CD14-positive monocyte (primary cell): ENCODE results near the gene LAMA4. TPM values are rescaled to one million over a fixed set of nuclear protein-coding genes. Genes with fewer than 3 reads are reported as not detected.

Source experiments
- DNase-seq, 3 donors: peaks; one replicate each; pipeline ENCODE4 v3.0.0-alpha.2; 2011 to 2022
- H2AFZ ChIP-seq: 2 replicates; pipeline ENCODE4 v1.6.0; 2012; ENCODE audit warnings: mild to moderate bottlenecking, low read depth, low read length, inconsistent platforms; ENCODE audit not compliant: insufficient read depth, poor library complexity, severe bottlenecking
- H3K27ac ChIP-seq, 2 donors: 1 replicate in 1 of 2; 2 replicates in 1 of 2; pipeline ENCODE4 v1.5.1; 2012 to 2013; ENCODE audit warnings: low read length in 2 of 2, control low read depth in 1 of 2, inconsistent platforms in 1 of 2, low read depth in 1 of 2, mild to moderate bottlenecking in 1 of 2
- H3K27me3 ChIP-seq, 2 donors: one replicate each; pipeline versions ENCODE4 v1.6.0 to v1.6.1; 2011 to 2013; ENCODE audit warnings: low read length in 2 of 2; ENCODE audit not compliant: control insufficient read depth in 2 of 2, insufficient read depth in 2 of 2
- H3K36me3 ChIP-seq, 2 donors: replicated peaks in 1 of 2; 1 replicate in 1 of 2; 2 replicates in 1 of 2; pipeline versions ENCODE4 v1.5.1 to v1.6.1; 2012 to 2013; ENCODE audit warnings: low read length in 2 of 2, control low read depth in 1 of 2, inconsistent platforms in 1 of 2, mild to moderate bottlenecking in 1 of 2; ENCODE audit not compliant: insufficient read depth in 2 of 2, control insufficient read depth in 1 of 2
- H3K4me1 ChIP-seq, 2 donors: 1 replicate in 1 of 2; 2 replicates in 1 of 2; pipeline versions ENCODE4 v1.5.1 to v1.6.1; 2012 to 2013; ENCODE audit warnings: low read length in 2 of 2, control low read depth in 1 of 2, inconsistent platforms in 1 of 2, mild to moderate bottlenecking in 1 of 2, moderate library complexity in 1 of 2; ENCODE audit not compliant: insufficient read depth in 2 of 2, control insufficient read depth in 1 of 2
- H3K4me2 ChIP-seq: replicated peaks from 2 replicates; pipeline ENCODE3; 2012; ENCODE audit warnings: low read length, moderate library complexity, mild to moderate bottlenecking; ENCODE audit not compliant: poor library complexity, severe bottlenecking; ENCODE audit errors: extremely low read depth
- H3K4me3 ChIP-seq, 3 experiments: fragments of 200-600 bp in 1 of 3; sonication (generic) in 1 of 3; replicated peaks in 1 of 3; 1 replicate in 2 of 3; 2 replicates in 1 of 3; pipeline ENCODE4 v1.5.1; 2011 to 2013; ENCODE audit warnings: low read length in 3 of 3, mild to moderate bottlenecking in 3 of 3, control low read depth in 2 of 3, low read depth in 2 of 3, inconsistent platforms in 1 of 3, moderate library complexity in 1 of 3
- H3K79me2 ChIP-seq: 2 replicates; pipeline ENCODE4 v1.6.0; 2012; ENCODE audit warnings: mild to moderate bottlenecking, control low read depth, inconsistent platforms, low read length, moderate library complexity; ENCODE audit not compliant: insufficient read depth
- H3K9ac ChIP-seq: 2 replicates; pipeline ENCODE4 v1.6.0; 2017; ENCODE audit warnings: low read length, mild to moderate bottlenecking; ENCODE audit not compliant: insufficient read depth, poor library complexity, severe bottlenecking
- H3K9me3 ChIP-seq, 2 donors: replicated peaks in 1 of 2; 1 replicate in 1 of 2; 2 replicates in 1 of 2; pipeline versions ENCODE4 v1.5.1 to v1.6.1; 2012 to 2013; ENCODE audit warnings: low read length in 2 of 2, control low read depth in 1 of 2; ENCODE audit not compliant: control insufficient read depth in 1 of 2, insufficient read depth in 1 of 2
- H4K20me1 ChIP-seq: 2 replicates; pipeline ENCODE4 v1.6.0; 2012; ENCODE audit warnings: mild to moderate bottlenecking, low read length, control low read depth, moderate library complexity; ENCODE audit not compliant: insufficient read depth
- H3K27ac Mint-ChIP-seq, 7 donors: one replicate each; pipeline ENCODE4 v1.8.0; 2020; ENCODE audit warnings: mild to moderate bottlenecking in 7 of 7, mixed read lengths in 7 of 7, moderate library complexity in 6 of 7, inconsistent platforms in 2 of 7
- H3K27me3 Mint-ChIP-seq, 3 donors: one replicate each; pipeline ENCODE4 v1.8.0; 2021 to 2022; ENCODE audit warnings: low read depth in 3 of 3, mild to moderate bottlenecking in 3 of 3, mixed read lengths in 3 of 3, moderate library complexity in 3 of 3, inconsistent platforms in 1 of 3
- H3K36me3 Mint-ChIP-seq, 2 donors: one replicate each; pipeline ENCODE4 v1.8.0; 2020; ENCODE audit warnings: mixed read lengths in 2 of 2, inconsistent platforms in 1 of 2, mild to moderate bottlenecking in 1 of 2
- H3K4me1 Mint-ChIP-seq: one replicate; pipeline ENCODE4 v1.8.0; 2020; ENCODE audit warnings: mild to moderate bottlenecking, mixed read lengths
- H3K4me3 Mint-ChIP-seq, 2 donors: one replicate each; pipeline ENCODE4 v1.8.0; 2020; ENCODE audit warnings: mild to moderate bottlenecking in 2 of 2, mixed read lengths in 2 of 2, moderate library complexity in 1 of 2
- H3K9me3 Mint-ChIP-seq, 7 donors: one replicate each; pipeline ENCODE4 v1.8.0; 2020 to 2022; ENCODE audit warnings: mixed read lengths in 7 of 7, mild to moderate bottlenecking in 6 of 7, moderate library complexity in 6 of 7, inconsistent platforms in 2 of 7
- CTCF ChIP-seq: fragments of 200-600 bp; IDR thresholded peaks from one replicate; pipeline ENCODE4 v1.8.0; 2022; ENCODE audit warnings: antibody characterized with exemption, mild to moderate bottlenecking
- WGBS: methylation state at CpG from one replicate; pipeline ENCODE4 v1.1.5; 2013; ENCODE audit warnings: missing lambda C conversion rate; ENCODE audit not compliant: insufficient coverage; 5-methylcytosine and 5-hydroxymethylcytosine counted together
- intact Hi-C, 2 donors: fragments of 100-400 bp; cut with micrococcal nuclease; formaldehyde crosslinking; loops; one replicate each; pipeline versions ENCODE4 v1.15.0 to v1.15.1; 2023
- polyA plus RNA-seq, 3 donors: library from polyadenylated mRNA; depleted of rRNA in 1 of 3; unstranded in 2 of 3; stranded (reverse) in 1 of 3; fragments of 300-500 nt in 2 of 3; fragments of >200 nt in 1 of 3; fragmentation: Illumina TruSeq in 2 of 3; gene quantifications; 1 replicate in 2 of 3; 2 replicates in 1 of 3; pipeline ENCODE4 v1.2.3, GENCODE V29; 2012 to 2021

LAMA4 gene
- polyA plus RNA-seq, 3 donors = not detected

GRCh38 chr6:112232845-112233256, 21.5 kb downstream of the LAMA4 start:
- H4K20me1 ChIP-seq = no peaks in the 10 kb centered on the region
- no peaks in the 10 kb centered on the region for H3K27me3 ChIP-seq
- H3K27ac ChIP-seq = no peak overlapping the region
- no peak for DNase-seq
- TF ChIP-seq CTCF = no peak
- 90% methylated on average over 2 of the region's 5 CpGs for WGBS
- H3K4me1 ChIP-seq = no peaks in the 10 kb centered on the region
- no peaks in the 10 kb centered on the region for H3K36me3 ChIP-seq
- Mint-ChIP-seq H3K36me3 (no peaks in the 10 kb centered on the region), H3K27me3 (peaks cover 0 to 2% (median 0%) of the 10 kb centered on the region in 3 donors), H3K4me3 (no peak overlapping the region), H3K27ac (no peak overlapping the region), H3K9me3 (peaks cover 0 to 3% (median 2%) of the 10 kb centered on the region in 7 donors), H3K4me1 (peaks cover 8% of the 10 kb centered on the region)
- intact Hi-C loops = no loop called here
- no peaks in the 10 kb centered on the region for H3K79me2 ChIP-seq
- no peak overlapping the region for H2AFZ ChIP-seq
- H3K4me3 ChIP-seq = no peak overlapping the region
- H3K4me2 ChIP-seq = no peak overlapping the region
- H3K9me3 ChIP-seq = peaks cover 0 to 3% of the 10 kb centered on the region in 2 donors
- no peak overlapping the region for H3K9ac ChIP-seq

- H3K9ac ChIP-seq = no peak overlapping the region
- no peak overlapping the region for H2AFZ ChIP-seq
- H3K79me2 ChIP-seq = no peaks in the 10 kb centered on the region
- Mint-ChIP-seq H3K36me3 (no peaks in the 10 kb centered on the region), H3K4me1 (peaks cover 6% of the 10 kb centered on the region), H3K27ac (no peak overlapping the region), H3K9me3 (peaks cover 0 to 3% (median 2%) of the 10 kb centered on the region in 7 donors), H3K4me3 (no peak overlapping the region), H3K27me3 (peaks cover 0 to 2% (median 0%) of the 10 kb centered on the region in 3 donors)
- no peak for DNase-seq
- H4K20me1 ChIP-seq = no peaks in the 10 kb centered on the region
- no peaks in the 10 kb centered on the region for H3K4me1 ChIP-seq
- peaks cover 0 to 3% of the 10 kb centered on the region in 2 donors for H3K9me3 ChIP-seq
- no peaks in the 10 kb centered on the region for H3K36me3 ChIP-seq
- H3K27ac ChIP-seq = no peak overlapping the region
- no peak for TF ChIP-seq CTCF
- H3K4me3 ChIP-seq = no peak overlapping the region
- no CpG with 5 or more reads among the region's 2 CpGs for WGBS
- H3K27me3 ChIP-seq = no peaks in the 10 kb centered on the region
- H3K4me2 ChIP-seq = no peak overlapping the region
- intact Hi-C loops = no loop called here
These were observed 22.7 kb downstream of the LAMA4 start for GRCh38 chr6:112231594-112232060.
